Measurements from ENCODE around the gene SNX8.
"Not testable (repeated sequence)": the region's sequence is repeated elsewhere in the genome, so short reads cannot be mapped to it uniquely, and the experiment has no call there.

SNX8 gene

GRCh38 chr7:2295936-2296620 lies 18.2 kb downstream of the SNX8 start:
- in situ Hi-C loops (cut with MboI; ENCODE audit: low sequenced_read_pairs), result no loop called here

- in situ Hi-C loops (cut with MboI; ENCODE audit: low sequenced_read_pairs), result no loop called here
Measured at GRCh38 chr7:2290877-2291276, 23.4 kb downstream of the SNX8 start.

GRCh38 chr7:2289621-2290020 lies 24.6 kb downstream of the SNX8 start:
- in situ Hi-C loops (cut with MboI; ENCODE audit: low sequenced_read_pairs), result no loop called here

- in situ Hi-C loops (cut with MboI; ENCODE audit: low sequenced_read_pairs), result no loop called here
Measured at GRCh38 chr7:2289111-2289586, 25.1 kb downstream of the SNX8 start.

GRCh38 chr7:2288503-2288902 lies 25.7 kb downstream of the SNX8 start:
- in situ Hi-C loops (cut with MboI; ENCODE audit: low sequenced_read_pairs), result no loop called here

- in situ Hi-C loops (cut with MboI; ENCODE audit: low sequenced_read_pairs), result no loop called here
Measured at GRCh38 chr7:2287745-2288144, 26.5 kb downstream of the SNX8 start.

GRCh38 chr7:2283074-2283473 lies 31.2 kb downstream of the SNX8 start:
- in situ Hi-C loops (cut with MboI; ENCODE audit: low sequenced_read_pairs), result no loop called here

- in situ Hi-C loops (cut with MboI; ENCODE audit: low sequenced_read_pairs), result no loop called here
Measured at GRCh38 chr7:2282185-2282751, 32.0 kb downstream of the SNX8 start.

GRCh38 chr7:2281541-2281940 lies 32.7 kb downstream of the SNX8 start:
- in situ Hi-C loops (cut with MboI; ENCODE audit: low sequenced_read_pairs), result no loop called here

GRCh38 chr7:2280424-2280823 lies 33.8 kb downstream of the SNX8 start:
- in situ Hi-C loops (cut with MboI; ENCODE audit: low sequenced_read_pairs), result no loop called here

GRCh38 chr7:2279896-2280295 lies 34.3 kb downstream of the SNX8 start:
- in situ Hi-C loops (cut with MboI; ENCODE audit: low sequenced_read_pairs), result no loop called here

GRCh38 chr7:2278026-2278425 lies 36.2 kb downstream of the SNX8 start:
- in situ Hi-C loops (cut with MboI; ENCODE audit: low sequenced_read_pairs), result no loop called here

- in situ Hi-C loops (cut with MboI; ENCODE audit: low sequenced_read_pairs), result no loop called here
Measured at GRCh38 chr7:2276107-2276506, 38.1 kb downstream of the SNX8 start.

GRCh38 chr7:2275101-2275500 lies 39.1 kb downstream of the SNX8 start:
- in situ Hi-C loops (cut with MboI; ENCODE audit: low sequenced_read_pairs), result no loop called here

- in situ Hi-C loops (cut with MboI; ENCODE audit: low sequenced_read_pairs), result no loop called here
Measured at GRCh38 chr7:2274666-2275065, 39.6 kb downstream of the SNX8 start.

GRCh38 chr7:2273866-2274265 lies 40.4 kb downstream of the SNX8 start:
- in situ Hi-C loops (cut with MboI; ENCODE audit: low sequenced_read_pairs), result no loop called here

- in situ Hi-C loops (cut with MboI; ENCODE audit: low sequenced_read_pairs), result no loop called here
Measured at GRCh38 chr7:2272031-2272430, 42.2 kb downstream of the SNX8 start.

- in situ Hi-C loops (cut with MboI; ENCODE audit: low sequenced_read_pairs), result no loop called here
Measured at GRCh38 chr7:2271273-2272026, 42.8 kb downstream of the SNX8 start.

GRCh38 chr7:2270495-2270894 lies 43.7 kb downstream of the SNX8 start:
- in situ Hi-C loops (cut with MboI; ENCODE audit: low sequenced_read_pairs), result no loop called here

- in situ Hi-C loops (cut with MboI; ENCODE audit: low sequenced_read_pairs), result no loop called here
Measured at GRCh38 chr7:2269991-2270460, 44.2 kb downstream of the SNX8 start.

GRCh38 chr7:2269089-2269990 lies 44.9 kb downstream of the SNX8 start:
- in situ Hi-C loops (cut with MboI; ENCODE audit: low sequenced_read_pairs), result not testable (repeated sequence)

Measured in HL-60/S4 treated with retinoic acid at 250 ng/mL for 4 days and 3 days (cell line).